Vagina (tissue), 2 donors: ENCODE measurements around the gene DBNDD1. TPM values are rescaled to one million over a fixed set of nuclear protein-coding genes. Genes with fewer than 3 reads are reported as not detected.

Experiments
- DNase-seq, 2 donors: peaks; one replicate each; pipeline ENCODE4 v3.0.0-alpha.2; 2017; ENCODE audit errors: extremely low spot score in 2 of 2
- H3K27ac ChIP-seq: fragments of 200-600 bp; sonication (generic); one replicate; pipeline ENCODE4 v1.5.1; 2019
- H3K27me3 ChIP-seq: fragments of 200-600 bp; sonication (generic); one replicate; pipeline ENCODE4 v1.5.1; 2019
- H3K36me3 ChIP-seq, 2 donors: fragments of 200-600 bp; sonication (generic); one replicate each; pipeline ENCODE4 v1.5.1; 2017 to 2019
- H3K4me1 ChIP-seq: fragments of 200-600 bp; sonication (generic); one replicate; pipeline ENCODE4 v1.5.1; 2019
- H3K4me3 ChIP-seq, 2 donors: fragments of 200-600 bp; sonication (generic); 1 replicate in 1 of 2; 2 replicates in 1 of 2; pipeline ENCODE4 v1.5.1; 2016 to 2019
- H3K9me3 ChIP-seq: fragments of 200-600 bp; sonication (generic); one replicate; pipeline ENCODE4 v1.5.1; 2019
- CTCF ChIP-seq, 3 experiments: fragments of 450-650 bp in 2 of 3; fragments of 200-600 bp in 1 of 3; sonication (generic) in 1 of 3; IDR thresholded peaks; one replicate each; pipeline ENCODE4 v1.5.1; 2017 to 2019; ENCODE audit warnings: antibody characterized with exemption in 3 of 3, mild to moderate bottlenecking in 2 of 3, moderate library complexity in 2 of 3
- POLR2A ChIP-seq, 2 donors: fragments of 450-650 bp; IDR thresholded peaks; one replicate each; pipeline ENCODE4 v1.6.1; 2017; ENCODE audit warnings: antibody characterized with exemption in 2 of 2, mild to moderate bottlenecking in 2 of 2, moderate library complexity in 2 of 2
- POLR2AphosphoS5 ChIP-seq, 2 donors: sonication (generic); formaldehyde crosslinking; IDR thresholded peaks; one replicate each; pipeline ENCODE4 v1.9.0; 2017; ENCODE audit warnings: antibody characterized with exemption in 2 of 2, mild to moderate bottlenecking in 2 of 2, low read depth in 1 of 2; ENCODE audit not compliant: insufficient read depth in 1 of 2
- intact Hi-C: fragments of 100-400 bp; cut with DNase I; formaldehyde crosslinking; loops from one replicate; pipeline ENCODE4 v1.15.1; 2023
- total RNA-seq: library from RNA; depleted of rRNA; stranded (reverse); fragments of >200 nt; gene quantifications from one replicate; pipeline ENCODE4 v1.2.3, GENCODE V29; 2016

Gene DBNDD1
- total RNA-seq, 1 donor from 2014 or later: 8.1 TPM

GRCh38 chr16:90054554-90054953 is 35.3 kb upstream of the DBNDD1 start:
- H3K4me1 ChIP-seq: no peaks in the 10 kb centered on the region
- no peak overlapping the region for H3K27ac ChIP-seq
- no peak for TF ChIP-seq CTCF (IDR thresholded peaks at IDR 0.05)
- TF ChIP-seq POLR2AphosphoS5 (IDR thresholded peaks at IDR 0.05; ENCODE audit: insufficient read depth in 1 of 2, low read depth in 1 of 2): no peak
- TF ChIP-seq POLR2A (IDR thresholded peaks at IDR 0.05): no peak
- DNase-seq: no peak
- intact Hi-C loops: no loop called here
- no peaks in the 10 kb centered on the region for H3K9me3 ChIP-seq
- H3K36me3 ChIP-seq: no peaks in the 10 kb centered on the region
- no peak overlapping the region for H3K4me3 ChIP-seq
- no peaks in the 10 kb centered on the region for H3K27me3 ChIP-seq

DNA sequence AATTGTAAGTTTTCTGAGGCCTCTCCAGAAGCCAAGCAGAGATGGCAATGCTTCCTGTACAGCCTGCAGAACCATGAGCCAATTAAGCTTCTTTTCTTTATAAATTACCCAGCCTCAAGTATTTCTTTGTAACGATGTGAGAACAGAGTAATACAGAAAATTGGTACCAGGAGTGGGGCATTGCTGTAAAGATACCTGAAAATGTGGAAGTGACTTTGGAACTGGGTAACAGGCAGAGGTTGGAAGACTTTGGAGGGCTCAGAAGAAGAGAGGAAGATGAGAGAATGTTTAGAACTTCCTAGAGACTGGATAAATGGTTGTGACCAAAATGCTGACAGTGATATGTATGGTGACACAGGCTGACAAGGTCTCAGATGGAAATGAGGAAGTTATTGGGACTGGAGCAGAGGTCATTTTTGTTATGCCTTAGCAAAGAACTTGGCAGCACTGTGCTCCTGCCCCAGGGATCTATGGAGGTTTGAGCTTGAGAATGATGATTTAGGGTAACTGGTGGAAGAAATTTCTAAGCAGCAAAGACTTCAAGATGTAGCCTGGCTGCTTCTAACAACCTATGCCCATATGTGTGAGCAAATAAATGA is 34.7 kb upstream of the DBNDD1 start:
- H3K27me3 ChIP-seq: no peaks in the 10 kb centered on the region
- H3K4me1 ChIP-seq: no peaks in the 10 kb centered on the region
- H3K4me3 ChIP-seq: no peak overlapping the region
- no peaks in the 10 kb centered on the region for H3K36me3 ChIP-seq
- no peak for TF ChIP-seq POLR2AphosphoS5 (IDR thresholded peaks at IDR 0.05; ENCODE audit: insufficient read depth in 1 of 2, low read depth in 1 of 2)
- TF ChIP-seq POLR2A (IDR thresholded peaks at IDR 0.05): no peak
- TF ChIP-seq CTCF (IDR thresholded peaks at IDR 0.05): no peak
- no peaks in the 10 kb centered on the region for H3K9me3 ChIP-seq
- no peak overlapping the region for H3K27ac ChIP-seq
- intact Hi-C loops: no loop called here
- no peak for DNase-seq

GRCh38 chr16:90050969-90051368 is 31.7 kb upstream of the DBNDD1 start:
- intact Hi-C loops: no loop called here
- no peaks in the 10 kb centered on the region for H3K9me3 ChIP-seq
- peaks cover 15% of the 10 kb centered on the region for H3K4me1 ChIP-seq
- DNase-seq: no peak
- H3K36me3 ChIP-seq: no peaks in the 10 kb centered on the region
- TF ChIP-seq POLR2A (IDR thresholded peaks at IDR 0.05): no peak
- no peak for TF ChIP-seq CTCF (IDR thresholded peaks at IDR 0.05)
- TF ChIP-seq POLR2AphosphoS5 (IDR thresholded peaks at IDR 0.05; ENCODE audit: insufficient read depth in 1 of 2, low read depth in 1 of 2): no peak
- H3K27ac ChIP-seq: no peak overlapping the region
- no peaks in the 10 kb centered on the region for H3K27me3 ChIP-seq
- H3K4me3 ChIP-seq: no peak overlapping the region

GRCh38 chr16:90048737-90049330 is 29.6 kb upstream of the DBNDD1 start:
- DNase-seq: no peak
- Histone ChIP-seq H3K27me3 (no peaks in the 10 kb centered on the region), H3K9me3 (no peaks in the 10 kb centered on the region), H3K36me3 (no peaks in the 10 kb centered on the region), H3K27ac (no peak overlapping the region), H3K4me1 (peaks cover 15% of the 10 kb centered on the region), H3K4me3 (no peak overlapping the region)
- TF ChIP-seq POLR2A (IDR thresholded peaks at IDR 0.05) (no peak), POLR2AphosphoS5 (IDR thresholded peaks at IDR 0.05; ENCODE audit: insufficient read depth in 1 of 2, low read depth in 1 of 2) (no peak), CTCF (IDR thresholded peaks at IDR 0.05) (no peak)
- intact Hi-C loops: no loop called here

- Histone ChIP-seq H3K4me3 (no peak overlapping the region), H3K4me1 (peaks cover 15% of the 10 kb centered on the region), H3K9me3 (no peaks in the 10 kb centered on the region), H3K27me3 (no peaks in the 10 kb centered on the region), H3K36me3 (no peaks in the 10 kb centered on the region), H3K27ac (no peak overlapping the region)
- no peak for TF ChIP-seq POLR2AphosphoS5 (IDR thresholded peaks at IDR 0.05; ENCODE audit: insufficient read depth in 1 of 2, low read depth in 1 of 2)
- TF ChIP-seq POLR2A (IDR thresholded peaks at IDR 0.05): no peak
- TF ChIP-seq CTCF (IDR thresholded peaks at IDR 0.05): no peak
- intact Hi-C loops: no loop called here
- DNase-seq: no peak
These were observed 29.1 kb upstream of the DBNDD1 start for GRCh38 chr16:90048347-90048722.
